ENCODE results near the gene TCTN3.

TCTN3 gene

DNA sequence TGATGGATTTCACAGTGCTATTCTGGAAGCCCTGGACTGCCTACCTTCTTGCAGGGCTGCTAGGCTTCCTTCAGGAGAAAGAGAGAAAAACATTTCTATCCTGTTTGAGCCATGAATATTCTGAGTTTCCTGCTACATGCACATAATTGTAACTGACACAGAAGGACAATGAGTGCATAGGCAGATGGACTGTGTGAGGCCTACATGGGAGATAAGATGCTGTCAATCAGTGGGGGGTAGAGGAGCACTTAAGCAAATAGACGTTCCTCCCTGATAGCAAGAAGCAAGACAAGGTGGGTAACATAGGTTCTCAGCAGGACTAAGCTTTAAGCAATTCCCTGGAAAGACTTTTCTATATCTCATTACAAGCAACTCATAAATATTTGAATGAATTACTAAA is 48.8 kb downstream of the TCTN3 start:
- TF ChIP-seq, protein P1, sequence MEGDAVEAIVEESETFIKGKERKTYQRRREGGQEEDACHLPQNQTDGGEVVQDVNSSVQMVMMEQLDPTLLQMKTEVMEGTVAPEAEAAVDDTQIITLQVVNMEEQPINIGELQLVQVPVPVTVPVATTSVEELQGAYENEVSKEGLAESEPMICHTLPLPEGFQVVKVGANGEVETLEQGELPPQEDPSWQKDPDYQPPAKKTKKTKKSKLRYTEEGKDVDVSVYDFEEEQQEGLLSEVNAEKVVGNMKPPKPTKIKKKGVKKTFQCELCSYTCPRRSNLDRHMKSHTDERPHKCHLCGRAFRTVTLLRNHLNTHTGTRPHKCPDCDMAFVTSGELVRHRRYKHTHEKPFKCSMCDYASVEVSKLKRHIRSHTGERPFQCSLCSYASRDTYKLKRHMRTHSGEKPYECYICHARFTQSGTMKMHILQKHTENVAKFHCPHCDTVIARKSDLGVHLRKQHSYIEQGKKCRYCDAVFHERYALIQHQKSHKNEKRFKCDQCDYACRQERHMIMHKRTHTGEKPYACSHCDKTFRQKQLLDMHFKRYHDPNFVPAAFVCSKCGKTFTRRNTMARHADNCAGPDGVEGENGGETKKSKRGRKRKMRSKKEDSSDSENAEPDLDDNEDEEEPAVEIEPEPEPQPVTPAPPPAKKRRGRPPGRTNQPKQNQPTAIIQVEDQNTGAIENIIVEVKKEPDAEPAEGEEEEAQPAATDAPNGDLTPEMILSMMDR (IDR thresholded peaks at IDR 0.05; ENCODE audit: insufficient read depth, low read length, missing control alignments): no peak
- CTCF ChIA-PET: interaction anchor here (0.9 kb wide), 1 partner anchor 19 kb away, joined by 3 read pairs; no protein-coding TSS in a partner anchor
- DNase-seq (ENCODE audit: low read depth, low spot score): no peak
- H3K4me3 ChIP-seq (ENCODE audit: low read depth, low read length): no peak overlapping the region
- POLR2A ChIA-PET: no interaction called here

DNA sequence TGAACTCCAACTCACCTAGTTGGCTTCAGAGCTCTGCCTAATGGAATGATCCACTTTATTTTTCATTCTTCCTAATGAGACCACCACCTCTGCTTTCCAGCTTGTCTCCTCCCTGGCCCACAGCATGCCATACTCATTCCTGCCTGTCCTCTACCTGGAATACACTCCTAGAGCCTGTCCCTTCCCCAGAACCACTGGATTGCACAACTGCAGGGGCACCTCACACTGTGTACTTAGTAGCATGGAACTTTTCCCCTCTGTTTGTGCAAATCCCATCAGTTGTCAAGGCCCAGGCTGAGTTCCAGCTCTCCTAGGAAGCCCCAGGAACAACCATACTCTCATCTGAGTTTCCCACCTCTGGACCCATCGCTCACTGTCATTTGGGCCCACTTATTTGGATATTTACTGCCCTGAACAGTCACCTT is 52.8 kb downstream of the TCTN3 start:
- ChIA-PET POLR2A (no interaction called here), CTCF (interaction anchor here (1.5 kb wide), 1 partner anchor 39 kb away, joined by 5 read pairs; no protein-coding TSS in a partner anchor)
- DNase-seq (ENCODE audit: low read depth, low spot score): no peak
- H3K4me3 ChIP-seq (ENCODE audit: low read depth, low read length): no peak overlapping the region
- TF ChIP-seq, protein P1 (IDR thresholded peaks at IDR 0.05; ENCODE audit: insufficient read depth, low read length, missing control alignments): no peak

DNA sequence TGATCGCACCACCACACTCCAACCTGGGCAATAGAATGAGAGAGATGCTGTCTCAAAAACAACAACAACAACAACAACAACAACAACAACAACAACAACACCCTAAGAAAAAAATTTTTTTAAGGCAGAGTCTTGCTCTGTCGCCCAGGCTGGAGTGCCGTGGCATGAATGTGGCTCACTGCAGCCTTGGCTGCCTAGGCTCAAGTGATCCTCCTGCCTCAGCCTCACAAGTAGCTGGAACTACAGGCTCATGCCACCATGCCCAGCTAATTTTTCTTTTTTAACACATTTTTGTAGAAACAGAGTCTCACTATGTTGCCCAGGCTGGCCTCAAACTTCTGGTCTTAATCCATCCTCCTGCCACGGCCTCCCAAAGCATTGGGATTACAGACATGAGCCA is 55.8 kb downstream of the TCTN3 start:
- ChIA-PET CTCF (no interaction called here), POLR2A (no interaction called here)
- no peak overlapping the region for H3K4me3 ChIP-seq (ENCODE audit: low read depth, low read length)
- TF ChIP-seq, protein P1 (IDR thresholded peaks at IDR 0.05; ENCODE audit: insufficient read depth, low read length, missing control alignments): no peak
- DNase-seq (ENCODE audit: low read depth, low spot score): no peak

DNA sequence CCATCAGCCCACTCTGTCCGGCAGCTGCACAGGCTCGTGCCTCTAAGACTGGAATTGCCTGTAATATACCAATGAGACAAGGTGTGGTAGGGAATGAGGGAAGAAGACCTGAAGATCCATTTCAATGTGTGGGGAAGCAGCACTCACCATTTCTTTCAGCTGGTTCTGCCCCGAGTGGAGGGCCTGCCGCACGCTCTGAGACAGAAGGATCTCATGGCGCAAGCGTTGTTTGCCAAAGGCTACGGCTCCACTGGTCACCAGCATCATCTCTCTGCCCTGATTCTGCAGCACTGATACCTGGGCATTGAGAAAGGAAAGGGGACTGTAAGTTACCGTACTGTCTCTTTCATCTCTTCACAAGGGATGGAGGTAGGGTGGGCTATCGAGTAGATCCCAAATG is 56.6 kb downstream of the TCTN3 start:
- POLR2A ChIA-PET: no interaction called here
- CTCF ChIA-PET: interaction anchor here (1.0 kb wide), 1 partner anchor 228 kb away, joined by 3 read pairs; no protein-coding TSS in a partner anchor
- no peak overlapping the region for H3K4me3 ChIP-seq (ENCODE audit: low read depth, low read length)
- no peak for DNase-seq (ENCODE audit: low read depth, low spot score)
- TF ChIP-seq, protein P1 (IDR thresholded peaks at IDR 0.05; ENCODE audit: insufficient read depth, low read length, missing control alignments): no peak

GRCh38 chr10:95635319-95635733 is 58.4 kb downstream of the TCTN3 start:
- ChIA-PET CTCF (interaction anchor here (1.6 to 3.3 kb wide), 2 partner anchors 58 to 206 kb away, joined by 4 to 8 read pairs; partner anchors contain the start of gene TCTN3), POLR2A (no interaction called here)
- DNase-seq (ENCODE audit: low read depth, low spot score): no peak
- TF ChIP-seq, protein P1 (IDR thresholded peaks at IDR 0.05; ENCODE audit: insufficient read depth, low read length, missing control alignments): no peak
- H3K4me3 ChIP-seq (ENCODE audit: low read depth, low read length): no peak overlapping the region

DNA sequence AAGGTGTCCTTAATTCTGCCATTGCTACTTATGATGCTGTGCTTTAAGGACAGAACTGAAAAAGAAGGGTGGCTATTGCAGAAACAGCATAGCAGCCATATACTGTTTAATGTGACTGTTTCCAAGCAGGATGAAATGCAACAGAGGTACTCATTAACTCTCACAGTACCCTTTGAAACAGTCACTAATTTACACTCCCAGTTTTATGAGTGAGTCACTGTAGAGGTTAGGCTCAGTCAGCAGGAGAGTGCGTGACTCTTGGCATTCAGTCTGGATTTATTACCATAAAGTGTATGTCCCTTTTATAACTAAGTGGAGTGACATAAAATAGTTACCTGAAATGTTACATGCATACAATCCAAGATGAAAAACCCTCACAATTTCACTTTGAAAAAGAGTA is 64.9 kb downstream of the TCTN3 start:
- TF ChIP-seq, protein P1 (IDR thresholded peaks at IDR 0.05; ENCODE audit: insufficient read depth, low read length, missing control alignments): no peak
- ChIA-PET CTCF (interaction anchor here (1.3 kb wide), 1 partner anchor 11 kb away, joined by 3 read pairs; no protein-coding TSS in a partner anchor), POLR2A (no interaction called here)
- DNase-seq (ENCODE audit: low read depth, low spot score): no peak
- H3K4me3 ChIP-seq (ENCODE audit: low read depth, low read length): no peak overlapping the region
